GM19452 (cell line): ENCODE data around the gene CYP3A7.
"Not testable (repeated sequence)": the region's sequence is repeated elsewhere in the genome, so short reads cannot be mapped to it uniquely, and the experiment has no call there.

Source experiments
- ATAC-seq: cut with Tn5 transposase; IDR thresholded peaks from one replicate; pipeline ENCODE4 v1.9.1; 2021; ENCODE audit not compliant: unreplicated experiment

The CYP3A7 gene

GRCh38 chr7:99674995-99675742 is 59.8 kb downstream of the CYP3A7 start:
- ATAC-seq, result no peak

DNA sequence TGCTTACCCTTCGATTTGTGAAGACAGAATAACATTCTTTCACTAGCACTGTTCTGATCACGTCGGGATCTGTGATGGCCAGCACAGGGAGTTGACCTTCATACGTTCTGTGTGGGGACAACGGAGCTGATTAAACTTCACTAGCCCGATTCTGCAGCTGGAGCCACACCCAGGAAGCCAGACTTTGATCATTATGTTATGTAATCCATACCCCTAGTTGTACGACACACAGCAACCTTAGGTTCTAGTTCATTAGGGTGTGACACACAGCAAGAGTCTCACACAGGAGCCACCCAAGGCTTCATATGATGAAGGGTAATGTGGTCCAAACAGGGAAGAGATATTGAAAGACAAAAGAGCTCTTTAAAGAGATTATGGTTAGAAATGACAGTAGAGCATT is 62.4 kb downstream of the CYP3A7 start:
- no peak for ATAC-seq

DNA sequence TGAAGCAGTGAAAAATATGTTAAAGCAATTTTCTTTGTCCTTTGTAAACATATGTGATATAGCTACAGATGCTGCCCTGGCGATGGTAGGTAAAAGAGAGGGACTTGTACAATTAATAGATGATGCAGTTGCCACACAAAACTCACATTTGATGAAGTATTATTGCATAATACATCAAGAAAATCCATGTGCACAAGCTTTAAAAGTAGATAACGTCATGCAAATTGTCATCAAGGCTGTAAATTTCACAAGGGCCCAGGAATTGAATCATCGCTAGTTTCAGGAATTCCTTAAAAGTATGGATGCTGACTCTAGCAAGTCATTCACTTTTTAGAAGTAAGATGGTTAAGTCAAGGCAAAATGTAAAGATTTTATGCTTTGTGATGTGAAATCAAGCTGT is 65.2 kb downstream of the CYP3A7 start:
- ATAC-seq, result no peak

DNA sequence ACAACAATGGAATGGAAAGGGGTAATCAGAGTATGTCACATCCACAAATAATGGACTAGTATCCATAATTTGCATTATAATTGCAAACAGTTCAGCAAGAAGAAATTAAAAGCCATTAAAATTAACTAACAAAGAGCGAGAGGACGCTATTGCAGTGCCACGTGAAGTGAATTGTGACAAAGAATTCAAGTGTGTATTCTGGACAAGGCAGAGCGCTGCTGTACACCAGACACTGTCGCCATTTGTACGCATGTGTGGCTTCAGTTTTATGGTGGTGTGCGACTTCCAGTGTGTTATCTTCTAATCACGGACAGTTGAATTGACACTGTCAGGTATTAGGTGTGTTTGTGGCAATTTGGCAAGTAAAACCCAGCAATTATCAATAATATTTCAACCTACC is 66.5 kb downstream of the CYP3A7 start:
- ATAC-seq, result no peak

DNA sequence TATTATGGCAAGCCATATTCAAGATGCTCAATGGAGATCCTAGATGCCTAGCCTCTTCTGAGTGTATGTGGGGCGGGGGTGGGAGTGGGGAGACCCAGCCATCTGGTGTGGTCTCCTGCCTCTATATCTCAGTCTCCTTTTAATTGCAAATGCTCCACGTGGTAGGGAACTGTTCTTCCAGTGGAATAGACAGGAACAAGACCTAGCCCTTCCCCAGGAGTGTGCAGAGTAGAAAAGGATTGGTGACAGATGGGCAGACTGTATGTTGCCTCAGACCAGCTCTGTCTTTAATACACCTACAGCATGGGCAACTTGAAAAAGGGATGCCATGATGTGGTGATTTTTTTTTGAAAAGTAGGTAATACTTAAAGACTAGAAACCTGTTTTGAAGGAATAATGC is 67.8 kb downstream of the CYP3A7 start:
- ATAC-seq, result no peak

- no peak for ATAC-seq
Measured at GRCh38 chr7:99666013-99666395, 69.0 kb downstream of the CYP3A7 start.

DNA sequence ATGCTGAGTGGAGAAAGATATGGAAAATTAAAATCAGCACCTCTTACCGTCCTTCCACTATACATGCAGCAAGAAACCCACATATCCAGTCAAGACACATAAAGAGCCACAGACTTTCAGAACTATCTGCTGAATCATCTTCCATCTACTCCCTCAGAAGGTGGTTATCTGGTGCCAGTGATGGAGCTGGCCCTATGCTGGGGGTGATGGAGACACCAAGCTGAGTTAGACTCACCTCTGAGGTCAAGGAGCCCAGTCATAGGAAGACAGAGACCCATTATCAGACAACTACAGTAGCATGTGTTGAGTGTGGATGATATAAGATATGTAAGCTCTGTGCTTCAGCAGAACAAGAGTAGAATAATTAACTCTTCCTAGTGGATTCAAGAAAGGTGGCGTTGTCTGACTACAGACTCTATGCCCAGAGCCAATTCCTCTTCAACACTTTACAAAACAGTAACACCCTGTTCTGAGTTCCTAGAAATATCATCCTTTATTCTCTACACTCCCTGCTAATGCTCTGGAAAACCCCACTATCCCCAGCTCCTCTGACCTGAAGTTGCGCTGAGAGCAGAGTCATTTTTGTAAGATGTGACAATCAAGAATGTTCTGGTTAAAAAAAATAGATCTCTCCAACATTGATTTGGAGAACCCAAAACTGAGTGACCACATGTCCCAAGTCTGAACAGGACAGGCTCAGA is 69.5 kb downstream of the CYP3A7 start:
- ATAC-seq, result no peak

GRCh38 chr7:99657879-99658278 is 77.1 kb downstream of the CYP3A7 start:
- ATAC-seq, result not testable (repeated sequence)
